HEK293 (cell line): ENCODE data around the gene AMN.

Experiments
- CTCF ChIA-PET: fragments of 350-600 bp; formaldehyde crosslinking; extraction: SDS; loops from one replicate; lab custom pipeline; 2021; ENCODE audit warnings: antibody characterized with exemption; lab: Yijun Ruan, JAX
- POLR2A ChIA-PET: fragments of 300-600 bp; formaldehyde crosslinking; extraction: SDS; loops from one replicate; lab custom pipeline; 2020; ENCODE audit warnings: antibody characterized with exemption, inconsistent platforms; lab: Yijun Ruan, JAX
- H3K27ac ChIP-seq: fragments of 200-500 bp; sonication (Bioruptor generic); 2 replicates; pipeline ENCODE4 v1.5.1; 2014; ENCODE audit warnings: low read depth, low read length, control low read depth, inconsistent platforms; ENCODE audit errors: extremely low read depth
- H3K36me3 ChIP-seq, 2 experiments: fragments of 200-500 bp in 1 of 2; sonication (Bioruptor generic) in 1 of 2; 1 replicate in 1 of 2; 2 replicates in 1 of 2; pipeline ENCODE4 v1.5.1; 2014 to 2017; ENCODE audit warnings: inconsistent platforms in 2 of 2, low read length in 2 of 2; ENCODE audit not compliant: control insufficient read depth in 2 of 2, insufficient read depth in 1 of 2
- H3K4me1 ChIP-seq: fragments of 200-500 bp; sonication (Bioruptor generic); 2 replicates; pipeline ENCODE4 v1.5.1; 2014; ENCODE audit warnings: mild to moderate bottlenecking, low read length, inconsistent platforms; ENCODE audit not compliant: control insufficient read depth, insufficient read depth
- H3K4me3 ChIP-seq: 2 replicates; pipeline ENCODE4 v1.5.1; 2011; ENCODE audit warnings: low read depth, mild to moderate bottlenecking, control low read depth, low read length, moderate library complexity
- H3K9me3 ChIP-seq: fragments of 200-500 bp; sonication (Bioruptor generic); 2 replicates; pipeline ENCODE4 v1.5.1; 2014; ENCODE audit warnings: low read depth, low read length, inconsistent platforms; ENCODE audit not compliant: control insufficient read depth, insufficient read depth
- PATZ1 ChIP-seq: fragments of 450-650 bp; formaldehyde crosslinking; IDR thresholded peaks from 2 replicates; pipeline ENCODE4 v1.5.1; 2016; ENCODE audit warnings: missing biosample characterization, missing genetic modification characterization
- WT1 ChIP-seq: fragments of 450-650 bp; formaldehyde crosslinking; IDR thresholded peaks from 2 replicates; pipeline ENCODE4 v1.5.1; 2016; ENCODE audit warnings: missing biosample characterization, missing genetic modification characterization
- YY1 ChIP-seq: fragments of 450-650 bp; formaldehyde crosslinking; IDR thresholded peaks from 2 replicates; pipeline ENCODE4 v1.5.1; 2018; ENCODE audit warnings: missing biosample characterization, missing genetic modification characterization
- ZBTB20 ChIP-seq: fragments of 450-650 bp; formaldehyde crosslinking; IDR thresholded peaks from 2 replicates; pipeline ENCODE4 v1.5.1; 2016; ENCODE audit warnings: missing biosample characterization, missing genetic modification characterization
- ZBTB26 ChIP-seq: fragments of 450-650 bp; formaldehyde crosslinking; optimal IDR thresholded peaks from 2 replicates; pipeline ENCODE3; 2016; ENCODE audit warnings: missing biosample characterization, mild to moderate bottlenecking, missing genetic modification characterization
- ZBTB49 ChIP-seq: fragments of 450-650 bp; formaldehyde crosslinking; IDR thresholded peaks from 2 replicates; pipeline ENCODE4 v1.5.1; 2016; ENCODE audit warnings: missing biosample characterization, missing genetic modification characterization, low read depth
- ZFHX2 ChIP-seq: fragments of 450-650 bp; formaldehyde crosslinking; conservative IDR thresholded peaks from 2 replicates; pipeline ENCODE4 v1.5.1; 2016; ENCODE audit warnings: missing biosample characterization, missing genetic modification characterization
- ZNF121 ChIP-seq: fragments of 450-650 bp; formaldehyde crosslinking; IDR thresholded peaks from 2 replicates; pipeline ENCODE4 v1.5.1; 2016; ENCODE audit warnings: missing biosample characterization, missing genetic modification characterization
- ZNF16 ChIP-seq: fragments of 450-650 bp; formaldehyde crosslinking; IDR thresholded peaks from 2 replicates; pipeline ENCODE4 v1.5.1; 2016; ENCODE audit warnings: low read depth, missing biosample characterization, missing genetic modification characterization
- ZNF214 ChIP-seq: fragments of 450-650 bp; formaldehyde crosslinking; IDR thresholded peaks from 2 replicates; pipeline ENCODE4 v1.5.1; 2017; ENCODE audit warnings: missing biosample characterization, mild to moderate bottlenecking, missing genetic modification characterization, borderline replicate concordance
- ZNF23 ChIP-seq: fragments of 450-650 bp; formaldehyde crosslinking; IDR thresholded peaks from 2 replicates; pipeline ENCODE4 v1.5.1; 2016; ENCODE audit warnings: missing biosample characterization, missing genetic modification characterization, borderline replicate concordance
- ZNF324 ChIP-seq: fragments of 450-650 bp; formaldehyde crosslinking; IDR thresholded peaks from 2 replicates; pipeline ENCODE4 v1.5.1; 2016; ENCODE audit warnings: missing biosample characterization, missing genetic modification characterization
- ZNF341 ChIP-seq: fragments of 450-650 bp; formaldehyde crosslinking; IDR thresholded peaks from 2 replicates; pipeline ENCODE4; 2016; ENCODE audit warnings: low read depth, missing biosample characterization, missing genetic modification characterization
- ZNF366 ChIP-seq: fragments of 450-650 bp; formaldehyde crosslinking; conservative IDR thresholded peaks from 2 replicates; pipeline ENCODE4 v1.5.1; 2016; ENCODE audit warnings: missing biosample characterization, missing genetic modification characterization
- ZNF37A ChIP-seq: fragments of 450-650 bp; IDR thresholded peaks from 2 replicates; pipeline ENCODE4 v1.5.1; 2018; ENCODE audit warnings: missing biosample characterization, missing genetic modification characterization
- ZNF394 ChIP-seq: fragments of 450-650 bp; formaldehyde crosslinking; IDR thresholded peaks from 2 replicates; pipeline ENCODE4 v1.5.1; 2016; ENCODE audit warnings: missing biosample characterization, missing genetic modification characterization, mild to moderate bottlenecking, moderate library complexity, borderline replicate concordance
- ZNF626 ChIP-seq: fragments of 450-650 bp; sonication (Bioruptor Pico); formaldehyde crosslinking; IDR thresholded peaks from 2 replicates; pipeline ENCODE4 v1.5.1; 2018; ENCODE audit warnings: missing biosample characterization, missing genetic modification characterization, inconsistent platforms
- ZNF660 ChIP-seq: fragments of 450-650 bp; IDR thresholded peaks from 2 replicates; pipeline ENCODE4 v1.5.1; 2018; ENCODE audit warnings: missing biosample characterization, mild to moderate bottlenecking, missing genetic modification characterization
- ZNF830 ChIP-seq: fragments of 450-650 bp; IDR thresholded peaks from 2 replicates; pipeline ENCODE4 v1.5.0; 2018; ENCODE audit warnings: missing biosample characterization, missing genetic modification characterization, low read depth, mild to moderate bottlenecking, moderate library complexity
- ZSCAN5A ChIP-seq: fragments of 450-650 bp; formaldehyde crosslinking; IDR thresholded peaks from 2 replicates; pipeline ENCODE4 v1.5.1; 2016; ENCODE audit warnings: missing biosample characterization, missing genetic modification characterization
- TF ChIP-seq, protein P1 (sequence below): fragments of 450-650 bp; formaldehyde crosslinking; IDR thresholded peaks from 2 replicates; pipeline ENCODE4 v1.5.1; 2016; ENCODE audit warnings: missing biosample characterization, missing genetic modification characterization

AMN gene

DNA sequence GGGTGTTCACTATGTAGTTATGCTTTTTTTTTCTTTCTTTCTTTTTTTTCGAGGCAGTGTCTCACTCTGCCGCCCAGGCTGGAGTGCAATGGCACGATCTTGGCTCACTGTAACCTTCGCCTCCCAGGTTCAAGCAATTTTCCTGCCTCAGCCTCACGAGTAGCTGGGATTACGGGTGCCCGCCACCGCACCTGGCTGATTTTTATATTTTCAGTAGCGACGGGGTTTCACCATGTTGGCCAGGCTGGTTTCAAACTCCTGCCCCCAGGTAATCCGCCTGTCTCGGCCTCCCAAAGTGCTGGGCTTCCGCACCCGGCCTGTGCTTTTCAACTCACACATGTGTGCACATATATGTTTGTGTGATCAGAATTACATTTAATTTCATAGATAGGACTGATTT lies 38.9 kb upstream of the AMN start (continued):
- TF ChIP-seq ZNF626 (tag by site-specific recombination) (no peak), ZNF16 (no peak), YY1 (tag by site-specific recombination) (no peak), ZNF23 (tag by site-specific recombination) (no peak)
- TF ChIP-seq, all 188 proteins: peak for 0

GRCh38 chr14:102885737-102886447 lies 36.6 kb upstream of the AMN start:
- no peak overlapping the region for H3K27ac ChIP-seq
- no peaks in the 10 kb centered on the region for H3K4me1 ChIP-seq
- no peak for TF ChIP-seq WT1 (tag by site-specific recombination)
- TF ChIP-seq ZNF660 (tag by site-specific recombination), result no peak
- no peak for TF ChIP-seq ZSCAN5A (tag by site-specific recombination)
- TF ChIP-seq ZNF37A (tag by site-specific recombination), result no peak
- no peak for TF ChIP-seq ZNF366 (tag by site-specific recombination)
- no peak for TF ChIP-seq ZBTB49 (tag by site-specific recombination)
- no peak for TF ChIP-seq ZNF121 (tag by site-specific recombination)
- no peak for TF ChIP-seq ZNF324
- TF ChIP-seq ZBTB20, result no peak
- no peak for TF ChIP-seq ZNF341 (tag by site-specific recombination)
- no peak for TF ChIP-seq ZNF830 (tag by site-specific recombination)
- no peak for TF ChIP-seq ZBTB26 (tag by site-specific recombination)
- CTCF ChIA-PET, result no interaction called here
- H3K4me3 ChIP-seq, result no peak overlapping the region
- POLR2A ChIA-PET, result no interaction called here
- peaks cover 5 to 63% of the 10 kb centered on the region in 2 experiments; a peak in 2 of 3 replicates for H3K36me3 ChIP-seq
- no peaks in the 10 kb centered on the region for H3K9me3 ChIP-seq

DNA sequence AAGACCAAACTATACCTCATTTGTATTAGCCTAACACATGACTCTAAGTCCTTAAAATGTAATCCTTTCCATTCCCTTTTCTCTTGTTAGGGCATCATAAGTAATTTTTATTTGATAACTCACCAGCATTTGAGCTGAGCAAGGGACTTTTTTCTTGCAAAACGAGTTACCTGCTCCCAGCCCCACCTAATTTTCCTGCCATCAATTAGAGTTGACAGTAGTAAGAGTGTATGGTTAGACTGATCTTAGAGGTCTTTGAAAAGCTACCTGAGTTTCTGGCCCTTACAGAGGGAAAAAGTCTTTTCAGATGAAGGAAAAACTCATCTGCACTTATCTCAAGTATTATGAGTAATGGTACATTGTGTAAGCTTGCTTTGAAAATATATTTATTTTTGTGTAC lies 33.7 kb upstream of the AMN start:
- Histone ChIP-seq H3K4me1 (no peaks in the 10 kb centered on the region), H3K9me3 (no peaks in the 10 kb centered on the region), H3K4me3 (no peak overlapping the region), H3K36me3 (peaks cover 0 to 71% of the 10 kb centered on the region in 2 experiments; a peak in 2 of 3 replicates), H3K27ac (no peak overlapping the region)
- POLR2A ChIA-PET, result no interaction called here
- CTCF ChIA-PET, result no interaction called here
- TF ChIP-seq, protein P1, sequence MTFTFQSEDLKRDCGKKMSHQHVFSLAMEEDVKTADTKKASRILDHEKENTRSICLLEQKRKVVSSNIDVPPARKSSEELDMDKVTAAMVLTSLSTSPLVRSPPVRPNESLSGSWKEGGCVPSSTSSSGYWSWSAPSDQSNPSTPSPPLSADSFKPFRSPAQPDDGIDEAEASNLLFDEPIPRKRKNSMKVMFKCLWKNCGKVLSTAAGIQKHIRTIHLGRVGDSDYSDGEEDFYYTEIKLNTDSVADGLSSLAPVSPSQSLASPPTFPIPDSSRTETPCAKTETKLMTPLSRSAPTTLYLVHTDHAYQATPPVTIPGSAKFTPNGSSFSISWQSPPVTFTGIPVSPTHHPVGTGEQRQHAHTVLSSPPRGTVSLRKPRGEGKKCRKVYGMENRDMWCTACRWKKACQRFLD, result no peak
- TF ChIP-seq ZFHX2 (tag by site-specific recombination) (no peak), ZNF214 (tag by site-specific recombination) (no peak), ZNF394 (tag by site-specific recombination) (no peak), PATZ1 (tag by site-specific recombination) (no peak)
